Measurements from ENCODE around the gene SEPTIN10. TPM values are rescaled to one million over a fixed set of nuclear protein-coding genes. Genes with fewer than 3 reads are reported as not detected.

The SEPTIN10 gene
- total and polyA plus RNA-seq, 2 of the 8 experiments (the other 6 are each of a cell fraction or from before 2014, with no cell fraction given), result 23.7 to 101 TPM

- TF ChIP-seq USF2 (IDR thresholded peaks at IDR 0.05; ENCODE audit: low read length) (no peak), CTCF (IDR thresholded peaks at IDR 0.05; ENCODE audit: control extremely low read depth in 1 of 3, insufficient read depth in 1 of 3, low read depth in 1 of 3, low read length in 3 of 3) (no peak), KDM4A (IDR thresholded peaks at IDR 0.05; ENCODE audit: low read depth, low read length, severe bottlenecking) (no peak), HDAC2 (IDR thresholded peaks at IDR 0.05; ENCODE audit: borderline replicate concordance in 1 of 2, low read depth in 2 of 2, low read length in 2 of 2) (no peak), JUN (IDR thresholded peaks at IDR 0.05; ENCODE audit: low read depth, low read length) (no peak), SP4 (IDR thresholded peaks at IDR 0.05; ENCODE audit: low read length) (no peak), SUZ12 (IDR thresholded peaks at IDR 0.05; ENCODE audit: low read length) (no peak), BACH1 (IDR thresholded peaks at IDR 0.05; ENCODE audit: low read length) (no peak), TCF12 (IDR thresholded peaks at IDR 0.05; ENCODE audit: low read depth, low read length) (no peak), SRF (IDR thresholded peaks at IDR 0.05; ENCODE audit: low read depth, low read length) (no peak)
Observed at GRCh38 chr2:109630441-109631430, 17.0 kb upstream of the SEPTIN10 start (continued).

All from H1 (cell line).